Measurements from ENCODE around the gene CD209.
A peak's percentile ranks its signal among the peaks of the same experiment; 100 is the strongest.

Gene CD209

DNA sequence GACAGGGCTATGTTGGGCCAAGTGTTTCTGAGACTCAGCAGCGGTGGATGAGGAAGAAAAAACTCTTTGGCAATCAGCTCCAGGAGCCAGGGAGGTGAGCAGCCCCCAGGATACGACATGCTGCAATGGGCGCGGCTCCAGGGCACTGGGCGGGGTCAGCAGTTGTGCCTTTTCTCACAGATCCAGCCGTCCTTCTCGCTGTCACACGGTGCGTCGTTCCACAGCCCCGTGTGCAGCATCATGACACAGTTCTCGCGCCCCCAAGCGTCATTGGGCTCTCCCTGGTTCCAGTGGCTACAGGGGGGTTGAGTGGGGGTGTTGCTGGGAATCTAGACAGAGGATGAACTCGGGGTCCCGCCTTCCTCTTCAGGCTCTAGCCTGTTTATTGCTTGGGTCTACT, 18.1 kb downstream of the CD209 start:
- no peak overlapping the region for H3K4me3 ChIP-seq (ENCODE audit: low read depth, low read length)
- no peak for DNase-seq (ENCODE audit: low read depth)
- TF ChIP-seq, protein P1, sequence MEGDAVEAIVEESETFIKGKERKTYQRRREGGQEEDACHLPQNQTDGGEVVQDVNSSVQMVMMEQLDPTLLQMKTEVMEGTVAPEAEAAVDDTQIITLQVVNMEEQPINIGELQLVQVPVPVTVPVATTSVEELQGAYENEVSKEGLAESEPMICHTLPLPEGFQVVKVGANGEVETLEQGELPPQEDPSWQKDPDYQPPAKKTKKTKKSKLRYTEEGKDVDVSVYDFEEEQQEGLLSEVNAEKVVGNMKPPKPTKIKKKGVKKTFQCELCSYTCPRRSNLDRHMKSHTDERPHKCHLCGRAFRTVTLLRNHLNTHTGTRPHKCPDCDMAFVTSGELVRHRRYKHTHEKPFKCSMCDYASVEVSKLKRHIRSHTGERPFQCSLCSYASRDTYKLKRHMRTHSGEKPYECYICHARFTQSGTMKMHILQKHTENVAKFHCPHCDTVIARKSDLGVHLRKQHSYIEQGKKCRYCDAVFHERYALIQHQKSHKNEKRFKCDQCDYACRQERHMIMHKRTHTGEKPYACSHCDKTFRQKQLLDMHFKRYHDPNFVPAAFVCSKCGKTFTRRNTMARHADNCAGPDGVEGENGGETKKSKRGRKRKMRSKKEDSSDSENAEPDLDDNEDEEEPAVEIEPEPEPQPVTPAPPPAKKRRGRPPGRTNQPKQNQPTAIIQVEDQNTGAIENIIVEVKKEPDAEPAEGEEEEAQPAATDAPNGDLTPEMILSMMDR (IDR thresholded peaks at IDR 0.05; ENCODE audit: insufficient read depth, low read depth, low read length, missing control alignments): no peak

DNA sequence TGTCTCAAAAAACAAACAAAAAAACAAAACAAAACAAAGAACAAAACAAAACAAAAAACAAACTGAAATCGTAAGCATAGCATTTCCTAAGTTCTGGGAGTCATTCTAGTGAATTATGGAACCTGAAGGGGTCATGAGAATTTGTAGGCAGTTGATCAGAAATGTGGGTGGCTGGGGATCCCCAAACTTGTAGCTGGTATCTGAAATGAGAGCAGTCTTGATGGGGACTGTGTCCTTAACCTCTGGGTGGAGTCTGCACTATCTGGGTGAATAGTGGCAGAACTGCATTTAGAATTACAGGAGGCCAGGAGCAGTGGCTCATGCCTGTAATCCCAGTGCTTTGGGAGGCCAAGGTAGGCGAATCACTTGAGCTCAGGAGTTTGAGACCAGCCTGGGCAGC, 21.5 kb downstream of the CD209 start:
- TF ChIP-seq, protein P1 (IDR thresholded peaks at IDR 0.05; ENCODE audit: insufficient read depth, low read depth, low read length, missing control alignments): no peak
- peak; percentile 45 for DNase-seq (ENCODE audit: low read depth)
- H3K4me3 ChIP-seq (ENCODE audit: low read depth, low read length): no peak overlapping the region

DNA sequence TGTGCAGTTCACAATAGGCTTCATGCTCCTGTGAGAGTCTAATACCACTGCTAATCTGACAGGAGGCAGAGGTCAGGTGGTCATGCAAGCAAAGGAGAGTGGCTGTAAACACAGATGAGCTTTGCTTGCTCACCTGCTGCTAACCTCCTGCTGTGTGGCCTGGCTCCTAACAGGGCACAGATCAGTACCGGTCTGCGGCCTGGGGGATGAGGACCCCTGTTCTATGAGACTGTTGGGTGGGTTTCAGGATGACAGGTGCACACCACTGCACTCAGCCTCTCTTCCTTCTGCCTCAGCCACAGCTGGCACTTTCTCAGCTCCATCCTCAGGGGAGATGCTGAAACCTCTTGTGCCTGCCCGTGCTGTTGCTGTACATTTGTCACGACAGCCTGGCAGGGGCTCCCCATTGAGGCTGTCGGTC, 25.1 kb downstream of the CD209 start:
- DNase-seq (ENCODE audit: low read depth): peak; percentile 95
- TF ChIP-seq, protein P1 (IDR thresholded peaks at IDR 0.05; ENCODE audit: insufficient read depth, low read depth, low read length, missing control alignments): no peak
- no peak overlapping the region for H3K4me3 ChIP-seq (ENCODE audit: low read depth, low read length)

DNA sequence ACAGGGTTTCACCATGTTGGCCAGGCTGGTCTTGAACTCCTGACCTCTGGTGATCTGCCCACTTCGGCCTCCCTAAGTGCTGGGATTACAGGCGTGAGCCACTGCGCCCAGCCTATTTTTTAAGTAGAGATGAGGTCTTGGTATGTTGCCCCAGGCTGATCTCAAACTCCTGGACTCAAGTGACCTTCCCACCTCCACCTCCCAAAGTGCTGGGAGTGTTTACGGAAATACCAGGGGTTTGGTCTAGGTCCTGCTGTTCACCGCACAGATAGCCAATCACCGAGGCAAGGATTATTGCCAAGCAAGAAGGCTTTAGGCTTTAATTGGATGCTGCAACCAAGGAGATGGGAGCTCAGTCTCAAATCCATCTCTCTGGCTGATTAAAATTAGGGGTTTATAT, 27.0 kb downstream of the CD209 start:
- no peak overlapping the region for H3K4me3 ChIP-seq (ENCODE audit: low read depth, low read length)
- no peak for DNase-seq (ENCODE audit: low read depth)
- TF ChIP-seq, protein P1 (IDR thresholded peaks at IDR 0.05; ENCODE audit: insufficient read depth, low read depth, low read length, missing control alignments): no peak

DNA sequence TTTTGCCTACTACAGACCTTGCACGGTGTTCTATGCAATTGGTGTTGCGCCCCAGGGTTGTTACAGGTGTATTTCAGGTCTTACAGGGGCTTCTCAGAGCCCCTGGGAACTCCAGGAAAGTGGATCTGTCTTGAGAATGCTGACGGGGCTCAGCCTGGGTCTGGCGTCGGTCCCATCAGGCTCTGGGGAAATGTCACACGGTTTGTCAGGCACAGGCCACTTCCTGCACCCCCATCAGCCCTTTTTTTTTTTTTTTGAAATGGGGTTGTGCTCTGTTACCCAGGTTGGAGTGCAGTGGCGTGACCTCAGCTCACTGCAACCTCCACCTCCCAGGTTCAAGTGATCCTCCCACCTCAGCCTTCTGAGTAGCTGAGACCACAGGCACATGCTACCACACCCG, 28.7 kb downstream of the CD209 start:
- TF ChIP-seq, protein P1 (IDR thresholded peaks at IDR 0.05; ENCODE audit: insufficient read depth, low read depth, low read length, missing control alignments): no peak
- no peak overlapping the region for H3K4me3 ChIP-seq (ENCODE audit: low read depth, low read length)
- DNase-seq (ENCODE audit: low read depth): peak; percentile 88

DNA sequence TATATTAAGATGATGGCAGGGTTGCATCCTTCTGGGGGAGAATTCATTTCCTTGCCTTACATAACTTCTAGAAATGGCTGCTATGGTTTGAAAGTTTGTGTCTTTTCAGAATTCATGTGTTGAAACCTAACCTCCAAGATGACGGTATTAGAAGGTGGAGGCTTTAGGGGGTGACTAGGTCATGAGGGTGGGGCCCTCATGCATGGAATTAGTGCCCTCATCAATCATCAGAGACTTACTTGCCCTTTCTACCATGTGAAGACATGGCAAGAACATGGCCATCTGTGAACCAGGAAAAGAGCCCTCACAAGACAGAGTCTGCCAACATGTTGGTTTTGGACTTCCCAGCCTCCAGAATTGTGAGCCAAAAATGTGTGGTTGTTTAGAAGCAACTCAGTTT, 30.6 kb downstream of the CD209 start:
- no peak for DNase-seq (ENCODE audit: low read depth)
- TF ChIP-seq, protein P1 (IDR thresholded peaks at IDR 0.05; ENCODE audit: insufficient read depth, low read depth, low read length, missing control alignments): no peak
- H3K4me3 ChIP-seq (ENCODE audit: low read depth, low read length): no peak overlapping the region

DNA sequence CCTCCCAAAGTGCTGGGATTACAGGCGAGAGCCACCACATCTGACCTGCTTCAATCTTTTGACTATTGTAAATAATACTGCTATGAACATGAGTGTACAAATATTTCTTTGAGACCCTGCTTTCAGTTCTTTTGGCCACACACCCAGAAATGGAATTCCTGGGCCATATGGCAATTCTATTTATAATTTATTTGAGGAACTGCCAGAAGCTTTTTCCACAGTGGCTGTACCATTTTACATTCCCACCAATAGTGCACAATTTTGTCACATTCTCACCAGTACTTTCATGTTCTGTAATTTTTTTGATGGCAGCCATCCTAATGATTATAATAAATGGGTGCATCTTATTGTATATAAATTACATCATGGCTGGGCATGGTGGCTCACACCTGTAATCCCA, 31.7 kb downstream of the CD209 start:
- TF ChIP-seq, protein P1 (IDR thresholded peaks at IDR 0.05; ENCODE audit: insufficient read depth, low read depth, low read length, missing control alignments): no peak

More for the DNA sequence above, 31.7 kb downstream of the CD209 start:
- H3K4me3 ChIP-seq (ENCODE audit: low read depth, low read length): no peak overlapping the region
- no peak for DNase-seq (ENCODE audit: low read depth)

All from GM12865 (cell line).